Testis (tissue), 3 donors: Measurements from ENCODE around the gene BTBD10. TPM values are rescaled to one million over a fixed set of nuclear protein-coding genes. Genes with fewer than 3 reads are reported as not detected.

Experiments
- DNase-seq: peaks from one replicate; pipeline ENCODE4 v3.0.0-alpha.2; 2019
- H3K27ac ChIP-seq, 2 donors: fragments of 200-600 bp; sonication (generic); one replicate each; pipeline ENCODE4 v1.5.1; 2019
- H3K27me3 ChIP-seq: fragments of 200-600 bp; sonication (generic); one replicate; pipeline ENCODE4 v1.5.1; 2019
- H3K36me3 ChIP-seq: fragments of 200-600 bp; sonication (generic); one replicate; pipeline ENCODE4 v1.5.1; 2017; ENCODE audit warnings: low read depth; ENCODE audit errors: missing control alignments
- H3K4me1 ChIP-seq: fragments of 200-600 bp; sonication (generic); one replicate; pipeline ENCODE4 v1.5.1; 2019
- H3K4me3 ChIP-seq, 2 donors: fragments of 200-600 bp; sonication (generic); one replicate each; pipeline ENCODE4 v1.5.1; 2017 to 2019
- H3K9me3 ChIP-seq: fragments of 200-600 bp; sonication (generic); one replicate; pipeline ENCODE4 v1.5.1; 2017
- CTCF ChIP-seq, 3 experiments: fragments of 450-650 bp in 2 of 3; fragments of 200-600 bp in 1 of 3; sonication (generic) in 1 of 3; IDR thresholded peaks; one replicate each; pipeline ENCODE4 v1.5.1; 2016 to 2019; ENCODE audit warnings: antibody characterized with exemption in 3 of 3, mild to moderate bottlenecking in 2 of 3, moderate library complexity in 1 of 3
- POLR2A ChIP-seq: fragments of 450-650 bp; IDR thresholded peaks from one replicate; pipeline ENCODE4 v1.6.1; 2017; ENCODE audit warnings: antibody characterized with exemption, mild to moderate bottlenecking, moderate library complexity
- WGBS, 2 donors: methylation state at CpG; one replicate each; pipeline ENCODE4 v1.1.5; 2018; 5-methylcytosine and 5-hydroxymethylcytosine counted together
- intact Hi-C: fragments of 100-400 bp; cut with DNase I; formaldehyde crosslinking; loops from one replicate; pipeline ENCODE4 v1.15.1; 2023; ENCODE audit warnings: low total_unique reads
- polyA plus RNA-seq: library from polyadenylated mRNA; stranded (reverse); fragments of 350-450 nt; fragmentation: Illumina TruSeq; extraction: RNeasy Lipid Tissue Mini Kit (QIAGEN cat#74804); gene quantifications from one replicate; pipeline ENCODE4 v1.2.3, GENCODE V29; 2014; ENCODE audit warnings: low read depth, low replicate concordance; ENCODE audit not compliant: insufficient read depth
- total RNA-seq, 2 donors: library from RNA; depleted of rRNA; stranded (reverse); fragments of >200 nt; gene quantifications; one replicate each; pipeline ENCODE4 v1.2.3, GENCODE V29; 2016

BTBD10 gene
- total and polyA plus RNA-seq, 3 donors from 2014 or later, result 47.0 to 81.7 (median 69.4) TPM

GRCh38 chr11:13380731-13381130 lies 82.3 kb downstream of the BTBD10 start:
- H3K27ac ChIP-seq, result no peak overlapping the region
- TF ChIP-seq POLR2A (no peak), CTCF (IDR thresholded peaks at IDR 0.05) (no peak)
- no peak for DNase-seq
- intact Hi-C loops, result no loop called here
- H3K27me3 ChIP-seq, result no peaks in the 10 kb centered on the region
- H3K4me1 ChIP-seq, result no peaks in the 10 kb centered on the region
- H3K9me3 ChIP-seq, result no peaks in the 10 kb centered on the region
- H3K4me3 ChIP-seq, result no peak overlapping the region
- H3K36me3 ChIP-seq, result no peaks in the 10 kb centered on the region
- 95% methylated on average over 2 of the region's 2 CpGs for WGBS, 2 donors

- H3K4me1 ChIP-seq, result no peaks in the 10 kb centered on the region
- H3K9me3 ChIP-seq, result no peaks in the 10 kb centered on the region
- DNase-seq, result no peak
- TF ChIP-seq CTCF (IDR thresholded peaks at IDR 0.05), result no peak
- no peak for TF ChIP-seq POLR2A
- H3K4me3 ChIP-seq, result no peak overlapping the region
- no peaks in the 10 kb centered on the region for H3K36me3 ChIP-seq
- no peaks in the 10 kb centered on the region for H3K27me3 ChIP-seq
- H3K27ac ChIP-seq, result no peak overlapping the region
- intact Hi-C loops, result no loop called here
- WGBS, 2 donors, result 88 to 95% methylated on average over 2 of the region's 2 CpGs
These were observed 84.7 kb downstream of the BTBD10 start for GRCh38 chr11:13378316-13378715.

- DNase-seq, result no peak
- Histone ChIP-seq H3K27ac (no peak overlapping the region), H3K9me3 (no peaks in the 10 kb centered on the region), H3K4me1 (no peaks in the 10 kb centered on the region), H3K4me3 (no peak overlapping the region), H3K36me3 (no peaks in the 10 kb centered on the region), H3K27me3 (no peaks in the 10 kb centered on the region)
- intact Hi-C loops, result no loop called here
- WGBS, 2 donors, result 94 to 95% methylated on average over 8 of the region's 8 CpGs
- no peak for TF ChIP-seq CTCF (IDR thresholded peaks at IDR 0.05)
- TF ChIP-seq POLR2A, result no peak
These were observed 86.2 kb downstream of the BTBD10 start for GRCh38 chr11:13376838-13377237.

GRCh38 chr11:13376402-13376801 lies 86.6 kb downstream of the BTBD10 start:
- intact Hi-C loops, result no loop called here
- 71 to 80% methylated on average over 2 to 5 of the region's 5 CpGs for WGBS, 2 donors
- TF ChIP-seq POLR2A (no peak), CTCF (IDR thresholded peaks at IDR 0.05) (no peak)
- Histone ChIP-seq H3K27me3 (no peaks in the 10 kb centered on the region), H3K4me1 (no peaks in the 10 kb centered on the region), H3K27ac (no peak overlapping the region), H3K4me3 (no peak overlapping the region), H3K9me3 (no peaks in the 10 kb centered on the region), H3K36me3 (no peaks in the 10 kb centered on the region)
- no peak for DNase-seq

- H3K4me1 ChIP-seq, result no peaks in the 10 kb centered on the region
- no peaks in the 10 kb centered on the region for H3K9me3 ChIP-seq
- no peak overlapping the region for H3K27ac ChIP-seq
- H3K4me3 ChIP-seq, result no peak overlapping the region
- H3K36me3 ChIP-seq, result no peaks in the 10 kb centered on the region
- H3K27me3 ChIP-seq, result no peaks in the 10 kb centered on the region
- no peak for DNase-seq
- intact Hi-C loops, result no loop called here
- TF ChIP-seq CTCF (IDR thresholded peaks at IDR 0.05) (no peak), POLR2A (no peak)
These were observed 87.2 kb downstream of the BTBD10 start for GRCh38 chr11:13375798-13376197.
